K562 (cell line): ENCODE measurements around the gene PHTF2. TPM values are rescaled to one million over a fixed set of nuclear protein-coding genes. Genes with fewer than 3 reads are reported as not detected.
A peak's percentile ranks its signal among the peaks of the same experiment; 100 is the strongest.

Source experiments
- CC2D1A ChIP-seq: fragments of 450-650 bp; IDR thresholded peaks from 2 replicates; pipeline ENCODE4 v1.6.1; 2017; ENCODE audit warnings: mild to moderate bottlenecking
- CCNT2 ChIP-seq: IDR thresholded peaks from 2 replicates; pipeline ENCODE4 v1.6.1; 2011; ENCODE audit warnings: borderline replicate concordance, low read depth, mild to moderate bottlenecking, moderate library complexity, mixed read lengths, low read length; ENCODE audit not compliant: insufficient read length; ENCODE audit errors: extremely low read depth
- CREB3L1 ChIP-seq: fragments of 450-650 bp; IDR thresholded peaks from 2 replicates; pipeline ENCODE4 v1.6.1; 2014; ENCODE audit warnings: low read depth, mild to moderate bottlenecking, moderate library complexity, borderline replicate concordance
- E2F8 ChIP-seq: fragments of 450-650 bp; IDR thresholded peaks from 2 replicates; pipeline ENCODE4 v1.7.1; 2018; ENCODE audit warnings: mild to moderate bottlenecking, low read depth; ENCODE audit not compliant: partially characterized antibody
- EGR1 ChIP-seq: fragments of 450-650 bp; conservative IDR thresholded peaks from 2 replicates; pipeline ENCODE4 v1.6.1; 2017; ENCODE audit warnings: mild to moderate bottlenecking
- HDAC3 ChIP-seq: fragments of 450-650 bp; IDR thresholded peaks from 2 replicates; pipeline ENCODE4 v1.6.1; 2018; ENCODE audit warnings: borderline replicate concordance, mild to moderate bottlenecking, moderate library complexity; ENCODE audit not compliant: partially characterized antibody
- HDGF ChIP-seq: fragments of 450-650 bp; IDR thresholded peaks from 2 replicates; pipeline ENCODE4 v1.6.1; 2016
- KDM2B ChIP-seq: fragments of 250-450 bp; sonication (Bioruptor Pico); IDR thresholded peaks from 2 replicates; pipeline ENCODE4 v1.8.0; 2021; ENCODE audit warnings: mild to moderate bottlenecking, moderate library complexity
- MEF2D ChIP-seq: conservative IDR thresholded peaks from 2 replicates; pipeline ENCODE4 v1.6.1; 2016; ENCODE audit warnings: low read depth, missing genetic modification characterization, missing compliant biosample characterization
- MTA2 ChIP-seq: fragments of 450-650 bp; IDR thresholded peaks from 2 replicates; pipeline ENCODE4 v1.6.1; 2016; ENCODE audit warnings: low read depth
- MYNN ChIP-seq, 2 experiments: sonication (generic); formaldehyde crosslinking in 1 of 2; IDR thresholded peaks; 2 replicates each; pipeline versions ENCODE4 v1.5.0 to v1.6.1; 2016 to 2020; ENCODE audit warnings: antibody characterized with exemption in 1 of 2, missing genetic modification reagents in 1 of 2
- NONO ChIP-seq, 2 experiments: fragments of 200-400 bp in 1 of 2; fragments of 450-650 bp in 1 of 2; formaldehyde crosslinking in 1 of 2; IDR thresholded peaks; 2 replicates each; pipeline ENCODE4 v1.6.1; 2017; ENCODE audit warnings: low read depth in 2 of 2, mild to moderate bottlenecking in 2 of 2, moderate library complexity in 2 of 2, low read length in 1 of 2
- NR3C1 ChIP-seq: sonication (generic); formaldehyde crosslinking; IDR thresholded peaks from 2 replicates; pipeline ENCODE4 v1.8.1; 2022; ENCODE audit warnings: missing genetic modification reagents
- SREBF2 ChIP-seq: sonication (generic); formaldehyde crosslinking; IDR thresholded peaks from 2 replicates; pipeline ENCODE4 v1.4.0; 2020; ENCODE audit warnings: mild to moderate bottlenecking, missing genetic modification reagents
- SRF ChIP-seq, 2 experiments: fragments of 250-450, 450-650 bp in 1 of 2; sonication (Bioruptor Pico) in 1 of 2; sonication (generic) in 1 of 2; formaldehyde crosslinking; IDR thresholded peaks; 2 replicates each; pipeline versions ENCODE4 v1.5.0 to v1.5.1; 2020 to 2022; ENCODE audit warnings: mild to moderate bottlenecking in 1 of 2, missing genetic modification reagents in 1 of 2
- TEAD1 ChIP-seq, 2 experiments: fragments of 450-650 bp in 1 of 2; sonication (generic) in 1 of 2; formaldehyde crosslinking; IDR thresholded peaks; 2 replicates each; pipeline versions ENCODE4 v1.4.0 to v1.8.0; 2020 to 2022; ENCODE audit warnings: mild to moderate bottlenecking in 2 of 2, missing genetic modification reagents in 1 of 2
- ZNF12 ChIP-seq: sonication (generic); formaldehyde crosslinking; IDR thresholded peaks from 2 replicates; pipeline ENCODE4 v1.4.0; 2020; ENCODE audit warnings: mild to moderate bottlenecking, missing genetic modification reagents
- ZNF217 ChIP-seq: sonication (generic); formaldehyde crosslinking; IDR thresholded peaks from 2 replicates; pipeline ENCODE4 v1.8.0; 2022; ENCODE audit warnings: mild to moderate bottlenecking, missing genetic modification reagents
- ZNF3 ChIP-seq: fragments of 250-450 bp; sonication (Bioruptor Pico); IDR thresholded peaks from 2 replicates; pipeline ENCODE4 v1.5.0; 2021; ENCODE audit warnings: mild to moderate bottlenecking, moderate library complexity
- ZNF444 ChIP-seq: fragments of 250-450 bp; sonication (Bioruptor Pico); IDR thresholded peaks from 2 replicates; pipeline ENCODE4 v1.4.0; 2020; ENCODE audit warnings: mild to moderate bottlenecking, moderate library complexity
- ZNF518B ChIP-seq: fragments of 250-450 bp; sonication (Bioruptor Pico); IDR thresholded peaks from 2 replicates; pipeline ENCODE4 v1.5.0; 2021; ENCODE audit warnings: mild to moderate bottlenecking, moderate library complexity
- polyA plus RNA-seq, 8 experiments: library from polyadenylated mRNA; depleted of rRNA in 4 of 8; stranded (reverse) in 5 of 8; unstranded in 3 of 8; fragments of >200 nt; fragmentation: Nextera tagmentation in 2 of 8; fragmentation: Illumina TruSeq in 1 of 8; extraction: Ambion mirVana in 2 of 8; extraction: Trizol in 1 of 8; gene quantifications; 2 replicates each; pipeline versions ENCODE4 v1.2.1 to v1.2.3, GENCODE V29; 2011 to 2014; ENCODE audit warnings: inconsistent platforms in 1 of 8, missing spikeins in 1 of 8
- total RNA-seq, 7 experiments: library from RNA; depleted of rRNA in 6 of 7; stranded (reverse); fragments of >200 nt in 6 of 7; fragmentation: Illumina TruSeq in 2 of 7; extraction: Trizol in 2 of 7; gene quantifications; 2 replicates each; pipeline versions ENCODE4 v1.2.1 to v1.2.3, GENCODE V29; 2011 to 2021; ENCODE audit warnings: low replicate concordance in 1 of 7

The PHTF2 gene
- total and polyA plus RNA-seq, 9 of the 15 experiments (the other 6 are each of a cell fraction or from before 2014, with no cell fraction given): 17.9 to 43.6 (median 25.4) TPM

- TF ChIP-seq CCNT2 (no peak), MYNN (IDR thresholded peaks at IDR 0.05) (no peak), MYNN (CRISPR knock-in tag; IDR thresholded peaks at IDR 0.05) (no peak), HDAC3 (peak; percentile 83), NR3C1 (CRISPR knock-in tag) (no peak), MEF2D (tag) (peak; percentile 76), ZNF3 (CRISPR knock-in tag) (0 out of 2 replicates have a peak, but pooled peaks have one; percentile 31), CC2D1A (peak; percentile 72; the same call in 1 of the 2 replicates), EGR1 (peak; percentile 78), MTA2 (peak; percentile 51; the same call in 1 of the 2 replicates), ZNF518B (no peak), KDM2B (no peak), SREBF2 (CRISPR knock-in tag) (no peak), NONO (IDR thresholded peaks at IDR 0.05; ENCODE audit: low read depth in 2 of 2, low read length in 1 of 2) (no peak), HDGF (no peak), CREB3L1 (no peak), ZNF217 (no peak), ZNF444 (no peak), E2F8 (peak; percentile 37), TEAD1 (CRISPR knock-in tag; IDR thresholded peaks at IDR 0.05) (peak in 1 of 2 experiments; percentile 30; a peak in 1 of 4 replicates), SRF (CRISPR knock-in tag; IDR thresholded peaks at IDR 0.05) (no peak), ZNF12 (CRISPR knock-in tag) (no peak)
Measured at GRCh38 chr7:77800158-77800557, 1.6 kb downstream of the PHTF2 start (continued).
